Ovary (tissue), 3 donors: Measurements from ENCODE around the gene FBXO15.

Experiments
- CTCF ChIP-seq, 3 donors: fragments of 450-650 bp in 2 of 3; fragments of 200-600 bp in 1 of 3; IDR thresholded peaks; one replicate each; pipeline versions ENCODE4 v1.5.1 to v1.8.0; 2016 to 2022; ENCODE audit warnings: antibody characterized with exemption in 3 of 3, mild to moderate bottlenecking in 1 of 3
- EP300 ChIP-seq: sonication (generic); formaldehyde crosslinking; IDR thresholded peaks from one replicate; pipeline ENCODE4 v1.6.1; 2017; ENCODE audit warnings: antibody characterized with exemption
- POLR2A ChIP-seq: fragments of 450-650 bp; IDR thresholded peaks from one replicate; pipeline ENCODE4 v1.6.1; 2017; ENCODE audit warnings: antibody characterized with exemption, mild to moderate bottlenecking, moderate library complexity
- donor health status: DM: no; HTN: no; CAD: no.

- TF ChIP-seq CTCF (IDR thresholded peaks at IDR 0.05) (no peak), EP300 (no peak), POLR2A (no peak)
Measured at GRCh38 chr18:74114116-74114515, 33.5 kb downstream of the FBXO15 start.
